NCI-H2171 (cell line): ENCODE data around the gene SMOC2.
A peak's percentile ranks its signal among the peaks of the same experiment; 100 is the strongest.
"Not testable (repeated sequence)": the region's sequence is repeated elsewhere in the genome, so short reads cannot be mapped to it uniquely, and the experiment has no call there.

Source experiments
- DNase-seq: peaks from one replicate; lab custom pipeline; 2025; lab: John Stamatoyannopoulos, UW

The SMOC2 gene

DNA sequence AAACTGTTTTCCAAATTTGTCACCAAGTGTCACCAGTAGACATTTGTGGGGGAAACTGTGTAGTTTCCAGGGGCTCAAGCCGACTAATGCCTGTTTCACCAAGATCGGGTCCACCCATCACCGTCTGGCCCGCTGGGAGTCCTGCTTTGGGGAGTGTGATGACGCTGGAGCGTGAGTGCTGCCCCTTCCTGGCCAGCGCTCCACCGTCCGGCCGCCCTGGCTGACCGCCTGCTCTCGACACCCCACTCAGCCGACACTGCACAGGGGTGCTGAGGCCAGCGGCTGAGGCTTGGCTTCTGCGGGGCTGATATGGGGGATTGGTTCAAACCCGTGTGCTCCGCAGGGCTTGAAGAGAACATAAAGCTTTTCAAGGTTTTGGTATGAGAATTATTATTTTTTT is 160.1 kb downstream of the SMOC2 start:
- no peak for DNase-seq

DNA sequence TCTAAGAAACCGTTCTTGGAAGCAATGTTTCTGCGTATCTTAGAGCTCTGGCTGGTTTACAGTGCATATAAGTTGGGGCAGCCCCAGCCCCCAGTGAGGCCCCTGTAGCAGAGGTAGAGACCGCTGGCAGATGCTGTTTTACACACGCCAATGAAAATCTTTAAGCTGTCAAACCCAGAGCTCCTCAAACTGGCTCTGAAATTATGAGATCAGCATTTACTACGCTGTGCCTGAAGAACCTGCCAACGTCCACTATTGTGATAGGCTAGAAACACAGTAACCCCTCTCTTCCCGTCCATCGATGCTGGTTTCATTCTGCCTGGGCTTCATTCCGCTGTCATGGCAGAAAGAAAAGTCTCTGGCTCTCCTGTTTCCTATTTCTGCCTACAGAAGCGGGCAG is 160.6 kb downstream of the SMOC2 start:
- DNase-seq: no peak

DNA sequence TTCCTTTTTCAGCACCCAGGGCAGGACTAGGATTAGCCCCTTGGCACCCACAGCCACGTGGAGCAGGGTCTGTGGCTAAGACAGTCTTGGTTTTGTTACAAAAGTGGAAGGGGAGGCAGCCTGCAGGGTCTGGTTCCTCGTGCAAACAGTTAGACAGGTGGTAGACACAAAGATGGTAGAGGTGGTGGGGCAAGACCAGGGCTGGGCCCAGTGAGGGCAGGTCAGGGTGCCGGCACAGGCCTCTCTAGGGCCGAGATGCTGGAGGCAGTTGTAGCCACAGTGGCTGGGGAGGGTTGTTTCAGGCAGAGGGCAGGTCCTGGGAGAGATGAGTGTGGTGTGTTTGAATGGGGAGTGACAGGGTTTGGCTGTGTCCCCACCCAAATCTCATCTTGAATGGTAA is 161.6 kb downstream of the SMOC2 start:
- no peak for DNase-seq

GRCh38 chr6:168603234-168603633 is 162.2 kb downstream of the SMOC2 start:
- peak; percentile 76 for DNase-seq

DNA sequence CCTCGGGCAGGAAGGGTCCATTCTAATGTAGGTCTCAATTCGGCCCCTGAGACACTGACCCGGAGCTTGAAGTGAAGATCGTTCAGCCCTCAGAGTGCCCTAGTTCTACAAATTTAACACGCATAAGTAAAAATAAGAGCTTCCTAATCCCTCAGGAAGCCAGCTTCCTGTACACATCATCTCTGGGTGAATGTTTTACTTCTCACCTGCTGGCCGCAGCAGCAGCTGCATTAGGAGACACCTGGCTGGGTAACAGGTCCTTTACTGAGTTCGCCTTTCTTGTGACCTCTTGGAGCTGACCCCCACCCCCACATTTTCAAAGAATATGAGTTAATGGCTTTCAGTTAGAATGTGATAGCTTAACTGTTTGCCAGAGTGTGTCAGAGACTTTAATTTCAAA is 165.0 kb downstream of the SMOC2 start:
- DNase-seq: no peak

DNA sequence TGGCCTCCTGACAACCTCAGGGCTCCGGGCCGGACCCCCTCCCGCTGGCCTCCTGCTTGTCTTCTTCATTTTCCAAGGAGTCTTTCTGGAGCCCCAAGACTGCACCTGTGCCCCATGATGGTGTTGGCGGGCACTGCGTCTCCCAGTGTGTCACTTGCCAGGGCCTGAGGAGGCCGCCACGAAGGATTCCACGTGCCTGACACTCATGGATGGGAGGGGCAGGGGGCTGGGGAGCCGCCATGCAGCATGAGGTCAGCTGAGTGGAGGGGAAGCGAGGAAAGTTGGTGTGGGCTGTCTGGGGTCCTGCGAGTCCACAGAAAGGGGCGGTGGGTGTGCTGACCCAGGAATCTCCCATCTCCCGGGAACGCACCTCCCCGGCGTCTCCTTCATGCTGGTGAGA is 165.7 kb downstream of the SMOC2 start:
- no peak for DNase-seq

GRCh38 chr6:168607272-168608112 is 166.5 kb downstream of the SMOC2 start:
- DNase-seq: peak; percentile 66

GRCh38 chr6:168608113-168608400 is 167.1 kb downstream of the SMOC2 start:
- DNase-seq: no peak

GRCh38 chr6:168609026-168609685 is 168.2 kb downstream of the SMOC2 start:
- no peak for DNase-seq

GRCh38 chr6:168609914-168610490 is 169.0 kb downstream of the SMOC2 start:
- no peak for DNase-seq

GRCh38 chr6:168610966-168611365 is 170.0 kb downstream of the SMOC2 start:
- not testable (repeated sequence) for DNase-seq

GRCh38 chr6:168611691-168612090 is 170.7 kb downstream of the SMOC2 start:
- no peak for DNase-seq

GRCh38 chr6:168612586-168612985 is 171.6 kb downstream of the SMOC2 start:
- no peak for DNase-seq

DNA sequence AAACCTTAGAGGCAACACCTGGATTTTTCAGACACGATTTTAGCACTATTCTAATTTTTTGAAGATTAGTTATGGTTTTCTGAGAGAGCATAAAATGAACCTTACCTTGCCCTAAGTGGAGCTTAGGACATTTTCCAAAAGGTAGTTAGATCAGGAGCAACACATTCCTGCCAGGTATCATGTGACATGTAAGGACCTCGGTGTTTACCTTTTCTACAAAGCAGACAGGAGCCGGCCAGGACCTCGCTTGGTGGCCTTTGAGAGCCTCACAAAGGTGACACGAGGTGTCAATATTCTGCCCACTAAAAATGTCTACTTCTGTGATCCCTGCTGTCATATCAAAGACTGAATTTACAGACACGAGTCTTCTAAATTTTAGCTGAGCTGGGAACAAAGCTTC is 174.9 kb downstream of the SMOC2 start:
- DNase-seq: no peak

GRCh38 chr6:168616816-168617765 is 176.1 kb downstream of the SMOC2 start:
- no peak for DNase-seq

GRCh38 chr6:168618546-168619315 is 177.7 kb downstream of the SMOC2 start:
- DNase-seq: no peak

DNA sequence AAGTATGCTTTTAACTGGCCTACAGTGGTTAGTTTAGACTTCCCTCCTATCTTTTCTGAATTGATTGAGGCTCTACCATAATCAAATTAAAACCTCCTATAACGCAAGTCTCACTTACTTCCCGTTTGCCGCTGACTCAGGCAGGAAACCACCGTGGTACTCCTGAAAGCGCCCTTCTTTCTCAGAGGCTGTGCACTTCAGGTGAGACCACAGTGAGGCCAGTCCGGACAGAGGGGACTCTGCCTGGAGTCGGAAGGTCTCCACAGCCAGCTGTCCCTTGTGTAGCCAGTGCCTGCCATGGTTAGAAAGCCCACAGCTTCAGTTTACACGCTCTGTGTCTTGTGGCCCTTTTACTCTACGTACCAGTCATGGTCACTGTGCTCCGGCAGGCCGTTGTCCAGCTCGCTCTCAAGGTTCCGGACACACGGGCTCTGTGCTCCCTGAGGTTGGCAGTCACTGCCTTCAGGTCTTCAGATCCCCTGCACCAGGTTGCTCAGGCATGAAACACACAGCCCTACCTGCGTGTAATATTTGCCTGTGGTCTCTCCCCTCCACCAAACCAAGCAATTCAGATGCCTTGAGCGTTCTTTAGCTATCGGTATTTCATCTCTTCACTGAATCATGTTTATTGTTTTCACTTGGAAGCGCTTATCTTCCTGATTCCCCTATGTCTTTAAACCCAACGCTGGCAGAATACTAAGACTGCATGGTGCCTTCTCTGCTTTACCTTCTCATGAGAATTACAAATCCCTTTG is 178.8 kb downstream of the SMOC2 start:
- no peak for DNase-seq

GRCh38 chr6:168620578-168620977 is 179.6 kb downstream of the SMOC2 start:
- no peak for DNase-seq

DNA sequence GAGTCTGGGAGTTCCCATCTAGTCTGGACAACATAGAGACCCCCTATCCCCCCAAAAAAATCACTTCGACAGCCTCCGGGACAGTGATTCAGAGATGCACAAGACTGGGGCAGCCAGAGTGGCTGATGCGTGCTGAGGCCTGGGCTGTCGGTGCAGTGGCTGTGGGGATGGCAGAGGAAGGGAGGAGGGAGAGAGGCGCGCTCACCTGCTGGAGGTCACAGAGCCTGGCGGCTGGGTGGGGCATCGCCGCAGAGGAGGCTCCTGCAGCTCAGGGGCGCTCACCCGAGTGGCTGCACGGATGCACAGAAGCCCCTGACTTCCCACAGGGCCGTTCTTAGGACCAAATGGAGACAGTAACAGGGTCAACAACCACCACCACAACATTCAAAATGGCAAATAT is 182.8 kb downstream of the SMOC2 start:
- no peak for DNase-seq

- no peak for DNase-seq
Measured at GRCh38 chr6:168624540-168624939, 183.6 kb downstream of the SMOC2 start.

DNA sequence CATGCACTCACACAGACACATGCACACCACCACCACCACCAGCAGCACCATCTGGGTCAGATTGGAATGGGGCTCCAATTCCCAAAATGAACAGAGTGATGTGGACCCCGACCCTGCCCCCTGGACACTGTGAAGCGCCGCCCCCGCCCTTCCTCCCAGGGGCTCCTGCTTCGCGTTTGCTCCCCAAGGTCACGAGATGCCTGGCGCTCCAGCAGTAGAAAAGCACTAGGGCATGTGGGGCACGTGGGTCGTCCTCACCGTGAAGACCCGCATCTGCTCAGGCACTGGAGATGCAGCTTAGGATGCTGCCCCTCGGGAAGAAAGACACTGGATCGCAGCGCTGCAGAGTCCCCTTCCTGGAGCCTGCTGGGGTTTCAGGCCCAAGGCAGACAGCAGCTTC is 184.0 kb downstream of the SMOC2 start:
- no peak for DNase-seq
